Body of pancreas (tissue), 4 donors: ENCODE results near the gene NXT1.

Experiments
- POLR2A ChIP-seq, 3 donors: fragments of 450-650 bp; IDR thresholded peaks; one replicate each; pipeline ENCODE4 v1.6.1; 2016; ENCODE audit warnings: antibody characterized with exemption in 3 of 3, mild to moderate bottlenecking in 2 of 3
- TF ChIP-seq, protein P1 (sequence below), 7 experiments: fragments of 450-650 bp in 4 of 7; fragments of 200-600 bp in 3 of 7; sonication (generic) in 3 of 7; IDR thresholded peaks; one replicate each; pipeline ENCODE4 v1.5.1; 2016 to 2019; ENCODE audit warnings: antibody characterized with exemption in 7 of 7

DNA sequence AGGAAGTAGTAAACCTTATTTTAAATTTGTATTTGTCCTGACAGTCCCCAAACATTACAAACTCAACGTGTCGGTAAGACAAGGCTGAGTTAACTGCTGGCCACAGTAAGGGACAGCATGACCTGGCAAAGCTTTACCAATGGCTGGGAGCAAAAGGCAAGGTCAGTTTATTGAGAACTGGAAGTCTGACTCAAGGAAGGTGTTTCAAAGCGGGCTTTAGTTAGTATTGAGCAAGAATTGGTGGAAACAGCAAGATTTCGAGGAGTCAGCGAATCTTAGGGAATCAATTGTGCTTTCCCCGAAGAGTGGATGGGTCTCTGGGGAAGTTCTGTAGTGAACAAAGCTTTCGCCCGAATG lies 10.5 kb downstream of the NXT1 start:
- TF ChIP-seq, protein P1, sequence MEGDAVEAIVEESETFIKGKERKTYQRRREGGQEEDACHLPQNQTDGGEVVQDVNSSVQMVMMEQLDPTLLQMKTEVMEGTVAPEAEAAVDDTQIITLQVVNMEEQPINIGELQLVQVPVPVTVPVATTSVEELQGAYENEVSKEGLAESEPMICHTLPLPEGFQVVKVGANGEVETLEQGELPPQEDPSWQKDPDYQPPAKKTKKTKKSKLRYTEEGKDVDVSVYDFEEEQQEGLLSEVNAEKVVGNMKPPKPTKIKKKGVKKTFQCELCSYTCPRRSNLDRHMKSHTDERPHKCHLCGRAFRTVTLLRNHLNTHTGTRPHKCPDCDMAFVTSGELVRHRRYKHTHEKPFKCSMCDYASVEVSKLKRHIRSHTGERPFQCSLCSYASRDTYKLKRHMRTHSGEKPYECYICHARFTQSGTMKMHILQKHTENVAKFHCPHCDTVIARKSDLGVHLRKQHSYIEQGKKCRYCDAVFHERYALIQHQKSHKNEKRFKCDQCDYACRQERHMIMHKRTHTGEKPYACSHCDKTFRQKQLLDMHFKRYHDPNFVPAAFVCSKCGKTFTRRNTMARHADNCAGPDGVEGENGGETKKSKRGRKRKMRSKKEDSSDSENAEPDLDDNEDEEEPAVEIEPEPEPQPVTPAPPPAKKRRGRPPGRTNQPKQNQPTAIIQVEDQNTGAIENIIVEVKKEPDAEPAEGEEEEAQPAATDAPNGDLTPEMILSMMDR (IDR thresholded peaks at IDR 0.05), result no peak
- no peak for TF ChIP-seq POLR2A (IDR thresholded peaks at IDR 0.05)
